ENCODE results near the gene IFITM5.
"Not testable (repeated sequence)": the region's sequence is repeated elsewhere in the genome, so short reads cannot be mapped to it uniquely, and the experiment has no call there.

Gene IFITM5

DNA sequence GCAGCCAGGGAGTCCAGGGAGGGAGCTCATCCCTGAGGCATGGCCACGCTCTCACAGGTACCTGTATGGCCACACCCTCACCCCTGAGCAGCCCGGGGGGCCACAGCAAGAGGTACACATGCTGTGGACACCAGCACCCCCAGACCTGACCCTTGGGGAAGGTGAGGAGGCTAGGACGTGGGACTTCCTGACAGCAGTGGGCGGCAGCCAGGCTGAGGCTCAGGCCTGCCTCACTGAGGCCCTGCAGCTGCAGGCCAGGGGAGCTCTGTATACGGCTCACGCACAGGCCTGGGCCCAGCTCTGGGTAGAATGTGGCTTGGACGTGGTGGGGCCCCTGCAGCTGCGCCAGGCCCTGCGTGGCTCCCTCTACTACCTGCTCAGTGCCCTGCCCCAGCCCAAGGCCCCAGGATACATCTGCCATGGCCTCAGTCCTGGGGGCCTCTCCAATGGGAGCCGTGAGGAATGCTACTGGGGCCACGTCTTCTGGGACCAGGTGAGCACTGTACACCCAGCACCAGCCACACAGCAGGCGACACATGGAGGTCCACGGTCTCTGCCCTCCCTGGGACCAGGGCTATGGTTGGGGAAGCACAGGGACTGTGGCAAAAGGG lies 8.6 kb downstream of the IFITM5 start:
- no peak for DNase-seq (ENCODE audit: extremely low spot score)
- ChIA-PET POLR2A (interaction anchor here (1.5 kb wide), 1 partner anchor 83 kb away, joined by 3 read pairs; the partner anchor contains the start of genes BET1L and RIC8A), CTCF (no interaction called here)
- TF ChIP-seq SP1 (IDR thresholded peaks at IDR 0.05) (no peak), FOXA1 (IDR thresholded peaks at IDR 0.05) (no peak), ELF4 (IDR thresholded peaks at IDR 0.05) (no peak), ARNT (IDR thresholded peaks at IDR 0.05) (no peak)

DNA sequence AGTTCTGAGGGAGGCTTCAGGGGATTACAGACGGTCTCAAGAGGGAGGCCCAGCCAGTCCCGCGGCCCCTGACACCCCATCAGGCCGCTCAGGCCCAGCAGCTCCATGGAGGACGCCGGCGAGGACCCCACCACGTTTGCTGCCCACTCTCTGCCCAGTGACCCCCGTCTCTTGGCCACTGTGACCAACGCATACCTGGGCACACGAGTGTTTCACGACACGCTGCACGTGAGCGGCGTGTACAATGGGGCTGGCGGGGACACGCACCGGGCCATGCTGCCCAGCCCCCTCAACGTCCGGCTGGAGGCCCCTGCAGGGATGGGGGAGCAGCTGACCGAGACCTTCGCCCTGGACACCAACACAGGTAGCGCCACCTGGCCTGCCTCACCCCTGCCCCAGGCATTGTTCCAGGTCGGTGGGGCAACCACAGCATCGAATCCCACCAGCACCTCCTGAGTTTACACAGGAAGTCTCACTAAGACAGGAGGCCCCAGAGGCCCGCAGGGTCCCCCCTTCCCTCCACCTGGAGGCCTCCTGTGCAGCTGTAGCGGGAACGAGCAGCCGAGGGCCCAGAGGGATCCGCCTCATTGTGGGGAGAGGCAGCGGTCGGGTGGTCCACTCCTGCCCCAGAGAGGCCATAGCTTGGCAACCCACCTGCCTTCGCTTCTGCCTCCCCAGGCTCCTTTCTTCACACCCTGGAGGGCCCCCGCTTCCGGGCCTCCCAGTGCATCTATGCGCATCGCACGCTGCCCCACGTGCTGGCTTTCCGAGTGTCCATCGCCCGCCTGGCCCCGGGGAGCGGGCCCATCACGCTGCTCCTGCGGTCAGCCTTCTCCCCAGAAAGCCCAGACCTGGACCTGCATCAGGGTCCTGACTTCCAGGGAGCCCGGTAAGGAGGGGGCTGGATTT lies 9.4 kb downstream of the IFITM5 start:
- POLR2A ChIA-PET, result interaction anchor here (1.5 kb wide), 1 partner anchor 83 kb away, joined by 3 read pairs; the partner anchor contains the start of genes BET1L and RIC8A
- TF ChIP-seq HDGF (IDR thresholded peaks at IDR 0.05; ENCODE audit: borderline replicate concordance), result no peak
- no peak for TF ChIP-seq CTBP1 (IDR thresholded peaks at IDR 0.05; ENCODE audit: borderline replicate concordance)
- TF ChIP-seq TARDBP (IDR thresholded peaks at IDR 0.05), result no peak
- no peak for TF ChIP-seq FOXA1 (IDR thresholded peaks at IDR 0.05)
- no peak for TF ChIP-seq NFRKB (IDR thresholded peaks at IDR 0.05)
- no peak for TF ChIP-seq ELF4 (IDR thresholded peaks at IDR 0.05)
- TF ChIP-seq L3MBTL2 (conservative IDR thresholded peaks at IDR 0.05), result no peak
- TF ChIP-seq ZNF384 (IDR thresholded peaks at IDR 0.05), result no peak
- TF ChIP-seq ARNT (IDR thresholded peaks at IDR 0.05), result no peak
- TF ChIP-seq LEF1 (IDR thresholded peaks at IDR 0.05; ENCODE audit: borderline replicate concordance), result no peak
- TF ChIP-seq, protein P1, sequence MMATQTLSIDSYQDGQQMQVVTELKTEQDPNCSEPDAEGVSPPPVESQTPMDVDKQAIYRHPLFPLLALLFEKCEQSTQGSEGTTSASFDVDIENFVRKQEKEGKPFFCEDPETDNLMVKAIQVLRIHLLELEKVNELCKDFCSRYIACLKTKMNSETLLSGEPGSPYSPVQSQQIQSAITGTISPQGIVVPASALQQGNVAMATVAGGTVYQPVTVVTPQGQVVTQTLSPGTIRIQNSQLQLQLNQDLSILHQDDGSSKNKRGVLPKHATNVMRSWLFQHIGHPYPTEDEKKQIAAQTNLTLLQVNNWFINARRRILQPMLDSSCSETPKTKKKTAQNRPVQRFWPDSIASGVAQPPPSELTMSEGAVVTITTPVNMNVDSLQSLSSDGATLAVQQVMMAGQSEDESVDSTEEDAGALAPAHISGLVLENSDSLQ (IDR thresholded peaks at IDR 0.05), result no peak
- no peak for TF ChIP-seq SUZ12 (IDR thresholded peaks at IDR 0.05)
- TF ChIP-seq FOXK2 (IDR thresholded peaks at IDR 0.05), result no peak
- TF ChIP-seq FOXM1 (IDR thresholded peaks at IDR 0.05; ENCODE audit: borderline replicate concordance), result no peak
- TF ChIP-seq SP1 (IDR thresholded peaks at IDR 0.05), result no peak
- TF ChIP-seq BHLHE40 (IDR thresholded peaks at IDR 0.05; ENCODE audit: borderline replicate concordance), result no peak
- DNase-seq (ENCODE audit: extremely low spot score), result no peak
- CTCF ChIA-PET, result interaction anchor here (0.5 kb wide), 1 partner anchor 69 kb away, joined by 3 read pairs; no protein-coding TSS in a partner anchor

DNA sequence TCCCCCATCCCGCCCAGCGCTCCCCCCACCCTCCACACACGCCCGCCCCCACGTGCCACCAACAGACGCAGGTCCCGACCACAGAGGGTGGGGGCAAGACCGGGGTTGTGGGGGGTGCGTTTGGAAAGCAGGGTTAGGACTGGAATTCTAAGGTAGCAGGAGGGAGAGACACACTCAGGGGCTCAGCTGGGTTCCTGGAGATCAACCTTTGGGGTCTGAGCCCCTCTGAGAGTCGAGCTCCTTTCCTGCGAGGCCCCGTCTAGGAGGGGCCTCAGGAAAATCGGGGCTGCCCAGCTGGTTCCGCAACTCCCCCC lies 10.0 kb downstream of the IFITM5 start:
- DNase-seq (ENCODE audit: extremely low spot score), result no peak
- POLR2A ChIA-PET, result no interaction called here
- CTCF ChIA-PET, result no interaction called here
- TF ChIP-seq BHLHE40 (IDR thresholded peaks at IDR 0.05; ENCODE audit: borderline replicate concordance) (no peak), ELF4 (IDR thresholded peaks at IDR 0.05) (no peak)

DNA sequence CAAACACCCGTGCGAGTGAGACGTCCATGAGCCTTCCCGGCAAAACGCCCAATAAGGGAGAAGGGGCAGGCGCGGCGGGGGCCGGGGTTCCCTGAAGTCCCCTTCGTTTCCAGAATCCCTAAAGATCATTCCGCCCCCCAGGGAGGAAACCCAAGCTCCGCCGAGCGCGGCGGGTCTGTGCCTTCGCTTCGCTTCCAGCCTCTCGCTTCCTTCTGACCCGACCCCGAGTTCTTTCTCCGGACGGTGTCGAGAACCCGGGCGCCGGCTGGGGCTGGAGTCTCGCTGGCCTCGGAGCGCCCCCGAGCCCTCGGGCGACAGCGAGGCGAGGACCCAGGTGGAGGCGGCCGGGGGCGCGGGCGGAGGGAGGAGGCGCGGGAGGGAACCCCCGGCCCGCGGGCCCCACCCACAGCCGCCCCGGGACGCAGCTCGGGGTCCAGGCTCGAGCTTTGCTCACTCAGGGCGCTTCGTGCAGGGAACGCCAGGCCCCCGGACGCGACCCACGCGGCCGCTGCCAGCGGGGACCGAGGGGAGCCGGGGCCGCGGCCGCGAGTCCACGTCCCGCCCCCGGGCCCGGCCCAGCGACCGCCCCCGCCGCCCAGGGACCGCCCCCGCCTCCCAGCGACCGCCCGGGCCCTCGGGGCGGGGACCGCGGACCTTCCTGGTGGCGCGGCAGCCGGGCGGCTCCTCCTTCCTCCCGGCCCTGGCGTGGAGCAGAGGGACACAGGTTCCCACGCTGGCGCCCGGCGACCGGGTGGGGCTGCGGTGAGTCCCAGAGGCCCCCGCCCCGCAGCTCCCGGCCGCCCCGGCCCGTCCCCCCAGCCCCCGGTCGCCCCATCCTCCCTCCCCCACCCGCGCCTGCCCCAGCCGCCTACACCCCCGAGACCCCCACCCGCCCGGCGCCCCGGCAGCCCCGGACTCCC lies 10.6 kb downstream of the IFITM5 start, which contains the start of gene PGGHG:
PGGHG (plus strand) TSS at position 649 of the 920 bp plus-strand sequence. CDS start 691 bp downstream, outside the sequence.
- ChIA-PET CTCF (no interaction called here), POLR2A (no interaction called here)
- DNase-seq (ENCODE audit: extremely low spot score), result peak; percentile 88

DNA sequence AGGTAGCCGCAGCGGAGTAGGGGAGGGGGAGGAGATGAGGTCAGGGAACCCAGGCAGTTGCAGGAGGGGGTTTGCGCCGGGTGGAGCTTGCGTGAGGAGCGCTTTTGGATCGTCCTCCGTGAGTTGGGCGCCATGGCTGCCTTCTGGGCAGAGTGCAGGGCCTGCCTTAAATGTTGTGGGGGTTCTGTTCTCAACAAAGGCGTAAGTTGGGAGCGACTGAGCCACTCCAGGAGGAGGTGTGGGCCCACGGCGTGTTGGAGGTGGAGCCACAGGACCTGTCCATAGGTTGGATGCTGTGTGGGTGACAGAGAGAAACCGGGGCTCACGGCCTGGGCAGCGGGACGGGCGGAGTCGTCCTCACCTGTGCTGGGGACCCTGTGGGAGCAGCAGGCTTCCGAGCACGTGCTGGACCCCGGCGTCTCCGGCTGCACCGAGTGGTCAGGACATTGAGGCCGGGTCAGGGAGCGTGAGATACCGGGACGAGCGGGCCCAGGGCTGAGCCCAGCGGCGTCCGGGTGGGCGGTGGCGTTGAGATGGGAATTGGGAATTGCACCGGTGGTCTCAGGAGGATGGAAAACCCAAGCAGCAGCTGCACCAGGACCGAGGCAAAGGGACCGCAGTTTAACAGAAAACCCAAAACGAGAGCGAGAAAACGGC lies 11.4 kb downstream of the IFITM5 start:
- ChIA-PET POLR2A (no interaction called here), CTCF (no interaction called here)
- no peak for DNase-seq (ENCODE audit: extremely low spot score)
- no peak for TF ChIP-seq FOXA1 (IDR thresholded peaks at IDR 0.05)
- TF ChIP-seq ZNF384 (IDR thresholded peaks at IDR 0.05), result no peak
- TF ChIP-seq CTBP1 (IDR thresholded peaks at IDR 0.05; ENCODE audit: borderline replicate concordance), result no peak
- no peak for TF ChIP-seq SP1 (IDR thresholded peaks at IDR 0.05)
- no peak for TF ChIP-seq NFRKB (IDR thresholded peaks at IDR 0.05)
- no peak for TF ChIP-seq L3MBTL2 (conservative IDR thresholded peaks at IDR 0.05)

More for the DNA sequence above, 10.6 kb downstream of the IFITM5 start, which contains the start of gene PGGHG:
- no peak for TF ChIP-seq SUZ12 (IDR thresholded peaks at IDR 0.05)
- no peak for TF ChIP-seq FOXA1 (IDR thresholded peaks at IDR 0.05)
- TF ChIP-seq FOXM1 (IDR thresholded peaks at IDR 0.05; ENCODE audit: borderline replicate concordance), result no peak
- TF ChIP-seq, protein P1 (IDR thresholded peaks at IDR 0.05), result no peak
- no peak for TF ChIP-seq ELF4 (IDR thresholded peaks at IDR 0.05)
- TF ChIP-seq NFRKB (IDR thresholded peaks at IDR 0.05), result no peak
- TF ChIP-seq ARNT (IDR thresholded peaks at IDR 0.05), result no peak
- no peak for TF ChIP-seq LEF1 (IDR thresholded peaks at IDR 0.05; ENCODE audit: borderline replicate concordance)
- no peak for TF ChIP-seq SP1 (IDR thresholded peaks at IDR 0.05)

DNA sequence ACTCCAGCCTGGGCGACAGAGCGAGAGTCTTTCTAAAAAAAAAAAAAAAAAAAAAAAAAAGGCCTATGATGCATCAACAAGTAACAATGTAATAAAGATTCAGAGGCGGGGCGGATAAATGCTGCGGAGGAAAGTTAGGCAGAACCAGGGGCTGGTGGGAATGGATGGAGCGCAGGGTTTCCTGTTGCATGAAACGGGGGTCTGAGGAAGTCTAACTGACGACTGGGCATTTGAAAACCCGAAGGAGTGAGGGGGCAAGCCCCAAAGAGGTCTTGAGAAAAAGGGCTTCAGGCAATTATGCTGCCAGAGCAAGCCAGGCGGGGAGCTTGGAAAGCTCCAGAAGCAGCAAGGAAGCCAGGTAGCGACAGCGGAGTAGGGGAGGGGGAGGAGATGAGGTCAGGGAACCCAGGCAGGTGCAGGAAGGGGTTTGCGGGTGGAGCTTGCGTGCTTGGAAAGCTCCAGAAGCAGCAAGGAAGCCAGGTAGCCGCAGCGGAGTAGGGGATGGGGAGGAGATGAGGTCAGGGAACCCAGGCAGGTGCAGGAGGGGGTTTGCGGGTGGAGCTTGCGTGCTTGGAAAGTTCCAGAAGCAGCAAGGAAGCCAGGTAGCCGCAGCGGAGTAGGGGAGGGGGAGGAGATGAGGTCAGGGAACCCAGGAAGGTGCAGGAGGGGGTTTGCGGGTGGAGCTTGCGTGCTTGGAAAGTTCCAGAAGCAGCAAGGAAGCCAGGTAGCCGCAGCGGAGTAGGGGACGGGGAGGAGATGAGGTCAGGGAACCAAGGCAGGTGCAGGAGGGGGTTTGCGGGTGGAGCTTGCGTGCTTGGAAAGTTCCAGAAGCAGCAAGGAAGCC lies 12.1 kb downstream of the IFITM5 start:
- CTCF ChIA-PET; DNase-seq (ENCODE audit: extremely low spot score): not testable (repeated sequence)
- POLR2A ChIA-PET, result interaction anchor here (0.7 kb wide), 1 partner anchor 172 kb away, joined by 3 read pairs; no protein-coding TSS in a partner anchor

All from HEK293T (cell line).